Osteocyte (in vitro differentiated cells): ENCODE data around the gene TOPORS. TPM values are rescaled to one million over a fixed set of nuclear protein-coding genes. Genes with fewer than 3 reads are reported as not detected.

Experiments
- DNase-seq: peaks from one replicate; pipeline ENCODE4 v3.0.0; 2021; ENCODE audit warnings: mixed read lengths; ENCODE audit not compliant: unreplicated experiment; ENCODE audit errors: extremely low spot score
- H3K27ac Mint-ChIP-seq: one replicate; pipeline ENCODE4 v1.8.0; 2021; ENCODE audit warnings: mild to moderate bottlenecking, mixed read lengths; ENCODE audit not compliant: unreplicated experiment
- H3K27me3 Mint-ChIP-seq: one replicate; pipeline ENCODE4 v1.8.0; 2021; ENCODE audit warnings: mixed read lengths; ENCODE audit not compliant: unreplicated experiment
- H3K36me3 Mint-ChIP-seq: one replicate; pipeline ENCODE4 v1.8.0; 2021; ENCODE audit warnings: mixed read lengths; ENCODE audit not compliant: unreplicated experiment
- H3K4me1 Mint-ChIP-seq: one replicate; pipeline ENCODE4 v1.8.0; 2021; ENCODE audit warnings: mixed read lengths; ENCODE audit not compliant: unreplicated experiment
- H3K4me3 Mint-ChIP-seq: one replicate; pipeline ENCODE4 v1.8.0; 2021; ENCODE audit warnings: mild to moderate bottlenecking, moderate library complexity, mixed read lengths; ENCODE audit not compliant: unreplicated experiment
- H3K9me3 Mint-ChIP-seq: one replicate; pipeline ENCODE4 v1.8.0; 2021; ENCODE audit warnings: mixed read lengths; ENCODE audit not compliant: unreplicated experiment
- total RNA-seq: library from RNA; stranded (reverse); gene quantifications from 2 replicates; pipeline ENCODE4 v1.2.1, GENCODE V29; 2021
- TF ChIP-seq, protein P1 (sequence below): fragments of 200-600 bp; sonication (generic); IDR thresholded peaks from 2 replicates; pipeline ENCODE4 v1.5.0; 2021; ENCODE audit warnings: antibody characterized with exemption, mild to moderate bottlenecking, moderate library complexity

The TOPORS gene
- total RNA-seq, 1 donor from 2014 or later = 18.4 TPM

DNA sequence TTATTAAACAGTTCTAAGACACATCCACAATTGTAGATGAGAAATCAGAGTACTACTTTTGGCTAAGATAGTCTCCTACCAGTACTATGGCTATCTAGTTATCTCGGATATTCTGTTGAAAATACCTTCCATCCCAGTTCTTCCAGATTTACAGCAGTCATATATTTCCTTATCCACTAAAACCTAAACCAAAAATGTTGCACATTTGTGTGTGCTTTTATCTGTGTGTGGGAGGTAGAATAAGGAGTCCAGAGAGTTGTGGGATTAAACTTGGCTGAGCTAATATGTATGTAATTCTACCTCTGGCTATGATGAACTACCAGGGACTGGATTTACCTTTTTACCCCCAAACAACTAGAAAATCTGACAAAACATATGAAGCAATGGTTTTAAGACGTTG, 38.1 kb upstream of the TOPORS start:
- Mint-ChIP-seq H3K36me3 (no peaks in the 10 kb centered on the region), H3K4me1 (no peaks in the 10 kb centered on the region), H3K27me3 (peaks cover 35% of the 10 kb centered on the region), H3K4me3 (no peak overlapping the region), H3K9me3 (no peaks in the 10 kb centered on the region), H3K27ac (no peak overlapping the region)
- no peak for DNase-seq
- TF ChIP-seq, protein P1, sequence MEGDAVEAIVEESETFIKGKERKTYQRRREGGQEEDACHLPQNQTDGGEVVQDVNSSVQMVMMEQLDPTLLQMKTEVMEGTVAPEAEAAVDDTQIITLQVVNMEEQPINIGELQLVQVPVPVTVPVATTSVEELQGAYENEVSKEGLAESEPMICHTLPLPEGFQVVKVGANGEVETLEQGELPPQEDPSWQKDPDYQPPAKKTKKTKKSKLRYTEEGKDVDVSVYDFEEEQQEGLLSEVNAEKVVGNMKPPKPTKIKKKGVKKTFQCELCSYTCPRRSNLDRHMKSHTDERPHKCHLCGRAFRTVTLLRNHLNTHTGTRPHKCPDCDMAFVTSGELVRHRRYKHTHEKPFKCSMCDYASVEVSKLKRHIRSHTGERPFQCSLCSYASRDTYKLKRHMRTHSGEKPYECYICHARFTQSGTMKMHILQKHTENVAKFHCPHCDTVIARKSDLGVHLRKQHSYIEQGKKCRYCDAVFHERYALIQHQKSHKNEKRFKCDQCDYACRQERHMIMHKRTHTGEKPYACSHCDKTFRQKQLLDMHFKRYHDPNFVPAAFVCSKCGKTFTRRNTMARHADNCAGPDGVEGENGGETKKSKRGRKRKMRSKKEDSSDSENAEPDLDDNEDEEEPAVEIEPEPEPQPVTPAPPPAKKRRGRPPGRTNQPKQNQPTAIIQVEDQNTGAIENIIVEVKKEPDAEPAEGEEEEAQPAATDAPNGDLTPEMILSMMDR = no peak

DNA sequence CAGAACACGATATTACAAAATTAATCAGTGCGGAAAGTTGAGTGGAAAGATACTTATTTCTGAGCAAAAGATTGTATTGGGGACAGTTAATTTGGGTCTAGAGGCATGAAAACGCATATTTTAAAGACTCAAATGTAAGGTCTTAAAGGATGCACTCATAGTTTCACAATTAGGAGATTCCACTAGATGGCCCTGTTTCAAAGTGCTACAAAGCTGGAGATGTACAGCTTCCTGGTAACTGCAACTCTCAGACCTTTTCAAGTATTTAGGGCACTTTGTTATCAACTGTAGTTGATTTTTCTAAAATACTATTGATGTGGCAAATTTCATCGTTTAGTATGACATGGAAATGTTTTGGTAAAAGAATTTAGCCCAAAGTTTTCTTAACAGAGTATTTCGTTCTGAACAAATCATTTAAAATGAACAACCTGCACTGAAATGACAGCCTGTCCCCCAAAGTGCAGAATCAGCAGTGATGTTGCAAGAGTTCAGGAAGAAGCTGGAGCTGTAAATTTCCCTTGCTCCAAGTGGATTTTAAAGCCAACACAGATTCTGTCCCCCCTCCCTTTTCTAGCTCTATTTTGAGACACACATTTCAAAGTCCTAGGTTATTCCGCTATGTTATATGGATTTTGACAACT, 36.8 kb upstream of the TOPORS start:
- H3K4me3 Mint-ChIP-seq = no peak overlapping the region
- H3K4me1 Mint-ChIP-seq = peaks cover 3% of the 10 kb centered on the region
- H3K36me3 Mint-ChIP-seq = no peaks in the 10 kb centered on the region
- DNase-seq = no peak
- TF ChIP-seq, protein P1 = peak; percentile 69
- no peaks in the 10 kb centered on the region for H3K9me3 Mint-ChIP-seq
- peaks cover 41% of the 10 kb centered on the region for H3K27me3 Mint-ChIP-seq
- no peak overlapping the region for H3K27ac Mint-ChIP-seq

DNA sequence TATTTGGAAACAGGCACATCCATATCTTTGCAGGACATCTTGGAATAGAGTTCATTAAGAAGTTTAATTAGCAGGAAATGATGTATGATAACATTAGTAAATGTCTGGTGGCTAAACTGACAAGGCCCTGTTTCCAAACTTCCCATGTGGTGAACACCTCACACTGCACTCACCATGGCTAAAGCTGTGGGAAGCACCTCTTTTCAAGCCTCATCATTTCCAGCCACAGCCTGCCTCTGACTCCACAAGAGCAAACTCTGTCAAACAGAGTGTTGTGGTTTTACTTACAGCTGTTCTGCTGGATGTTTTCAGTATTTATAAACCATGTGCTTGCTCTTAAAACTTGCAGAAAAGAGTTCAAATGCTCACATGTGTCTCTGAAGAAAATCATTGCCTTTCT, 35.5 kb upstream of the TOPORS start:
- Mint-ChIP-seq H3K27ac (no peak overlapping the region), H3K27me3 (peaks cover 39% of the 10 kb centered on the region), H3K4me3 (no peak overlapping the region), H3K4me1 (peaks cover 3% of the 10 kb centered on the region), H3K36me3 (no peaks in the 10 kb centered on the region), H3K9me3 (no peaks in the 10 kb centered on the region)
- TF ChIP-seq, protein P1 = no peak
- DNase-seq = no peak

DNA sequence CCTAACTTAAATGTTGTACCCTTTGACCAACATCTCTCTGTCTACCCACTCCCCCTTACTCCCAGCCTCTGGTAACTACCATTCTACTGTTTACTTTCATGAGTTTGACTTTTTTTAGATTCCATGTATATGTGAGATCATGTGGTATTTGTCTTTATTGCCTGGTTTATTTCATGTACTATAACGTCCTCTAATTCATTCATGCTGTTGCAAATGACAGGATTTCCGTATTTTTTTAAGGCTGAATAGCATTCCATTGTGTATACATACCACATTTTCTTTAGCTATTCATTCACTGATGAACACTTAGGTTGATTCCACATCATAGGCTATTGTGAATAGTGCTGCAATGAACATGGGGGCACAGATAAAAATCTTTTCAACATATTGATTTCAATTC, 32.4 kb upstream of the TOPORS start:
- TF ChIP-seq, protein P1 = no peak
- H3K4me3 Mint-ChIP-seq = no peak overlapping the region
- H3K36me3 Mint-ChIP-seq = no peaks in the 10 kb centered on the region
- no peak for DNase-seq
- no peaks in the 10 kb centered on the region for H3K9me3 Mint-ChIP-seq
- H3K27ac Mint-ChIP-seq = no peak overlapping the region
- peaks cover 29% of the 10 kb centered on the region for H3K27me3 Mint-ChIP-seq
- peaks cover 3% of the 10 kb centered on the region for H3K4me1 Mint-ChIP-seq

DNA sequence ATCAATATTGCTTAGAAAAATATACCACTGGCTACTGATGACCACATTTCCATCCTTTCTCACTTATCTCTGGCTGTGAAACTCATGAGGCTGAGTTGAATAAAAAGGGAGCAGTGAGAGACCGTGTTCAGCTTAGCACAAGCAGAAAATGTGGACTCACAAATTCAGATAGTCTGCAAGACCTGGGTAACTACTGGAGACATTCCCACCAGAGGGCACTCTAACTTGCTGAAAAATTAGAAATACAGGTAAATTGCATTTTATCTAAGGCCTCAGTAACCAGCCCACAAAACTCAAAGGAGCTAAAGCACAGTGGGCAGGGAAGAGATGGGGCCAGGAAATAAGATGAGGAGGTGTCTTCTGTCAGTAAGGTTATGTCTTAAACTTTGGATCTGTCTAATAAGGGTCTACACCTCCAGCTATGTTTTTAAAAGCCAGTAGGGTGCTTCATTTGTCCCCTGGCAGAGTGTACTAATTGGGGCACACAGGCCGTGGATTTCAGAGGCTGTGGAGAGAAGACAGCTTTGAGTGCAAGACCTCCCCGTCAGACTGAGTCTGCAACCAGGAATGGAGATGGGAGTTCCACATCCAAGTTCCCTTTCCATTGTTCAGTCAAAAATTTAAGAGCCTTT, 29.2 kb upstream of the TOPORS start:
- Mint-ChIP-seq H3K27ac (no peak overlapping the region), H3K27me3 (peaks cover 44% of the 10 kb centered on the region), H3K9me3 (no peaks in the 10 kb centered on the region), H3K4me1 (peaks cover 3% of the 10 kb centered on the region), H3K36me3 (no peaks in the 10 kb centered on the region), H3K4me3 (no peak overlapping the region)
- TF ChIP-seq, protein P1 = peak; percentile 73
- DNase-seq = no peak
